RWPE1 (cell line): ENCODE results near the gene QRICH1.

Source experiments
- CTCF ChIA-PET: fragments of 350-600 bp; sonication (Branson Sonifier 250); formaldehyde crosslinking; extraction: SDS; loops from one replicate; lab custom pipeline; 2021; lab: Yijun Ruan, JAX
- POLR2A ChIA-PET: fragments of 400-600 bp; formaldehyde crosslinking; extraction: SDS; loops from one replicate; lab custom pipeline; 2020; ENCODE audit warnings: antibody characterized with exemption; ENCODE audit not compliant: low non-redundant PET; lab: Yijun Ruan, JAX
- DNase-seq: peaks from one replicate; pipeline ENCODE4 v3.0.0; 2012; ENCODE audit warnings: low spot score
- H3K27ac ChIP-seq: fragments of 450-650 bp; 2 replicates; pipeline ENCODE4 v1.5.1; 2017
- CTCF ChIP-seq: fragments of 450-650 bp; conservative IDR thresholded peaks from 2 replicates; pipeline ENCODE4 v1.5.1; 2017; ENCODE audit warnings: low read depth, mild to moderate bottlenecking

Gene QRICH1

GRCh38 chr3:49093853-49094767, at the start of gene QRICH1:
TSS of gene QRICH1 (minus strand) at chr3:49094071. CDS start at chr3:49077017, 17,054 bp downstream.
- peak within 1 kb of the TSS; percentile 99 for H3K27ac ChIP-seq
- CTCF ChIA-PET = interaction anchor here (0.5 to 1.1 kb wide), 9 partner anchors 10 to 1619 kb away, joined by 3 to 7 read pairs (median 4); partner anchors contain the start of genes NDUFAF3 and SCAP
- POLR2A ChIA-PET = interaction anchor here (0.8 to 1.5 kb wide), 4 partner anchors 14 to 72 kb away, joined by 3 read pairs; partner anchors contain the start of genes NDUFAF3 and USP19

GRCh38 chr3:49140080-49140479, 46.2 kb upstream of the QRICH1 start:
- DNase-seq = no peak
- H3K27ac ChIP-seq = no peak overlapping the region
- CTCF ChIA-PET = no interaction called here
- no peak for TF ChIP-seq CTCF
- POLR2A ChIA-PET = no interaction called here

More at GRCh38 chr3:49093853-49094767, at the start of gene QRICH1:
- TF ChIP-seq CTCF = peak; percentile 81
- peak; percentile 90 for DNase-seq

- POLR2A ChIA-PET = no interaction called here
- CTCF ChIA-PET = no interaction called here
Observed at GRCh38 chr3:49135499-49135898, 41.6 kb upstream of the QRICH1 start.

GRCh38 chr3:49134471-49135265, 40.8 kb upstream of the QRICH1 start:
- ChIA-PET CTCF (no interaction called here), POLR2A (no interaction called here)
- H3K27ac ChIP-seq = peak overlapping the region; percentile 25; the same call in 1 of the 2 replicates
- no peak for TF ChIP-seq CTCF
- no peak for DNase-seq

More at GRCh38 chr3:49135499-49135898, 41.6 kb upstream of the QRICH1 start:
- TF ChIP-seq CTCF = no peak
- peak overlapping the region; percentile 25; the same call in 1 of the 2 replicates for H3K27ac ChIP-seq
- DNase-seq = no peak

GRCh38 chr3:49133226-49133951, 39.5 kb upstream of the QRICH1 start:
- no peak for TF ChIP-seq CTCF
- DNase-seq = peak; percentile 60
- ChIA-PET POLR2A (no interaction called here), CTCF (interaction anchor here (0.7 kb wide), 1 partner anchor 835 kb away, joined by 4 read pairs; no protein-coding TSS in a partner anchor)
- peak overlapping the region; percentile 63 for H3K27ac ChIP-seq
